ENCODE data around the gene LANCL2. TPM values are rescaled to one million over a fixed set of nuclear protein-coding genes. Genes with fewer than 3 reads are reported as not detected.

Gene LANCL2
- total and polyA plus RNA-seq, 4 donors, result 4.6 to 8.8 (median 7.1) TPM

- intact Hi-C loops (cut with DNase I), result loop anchor here in 1 of 2 donors (5.0 kb wide), 1 partner anchor 159 kb away; no protein-coding TSS in a partner anchor
Measured at GRCh38 chr7:55432939-55433784, 68.0 kb downstream of the LANCL2 start.

DNA sequence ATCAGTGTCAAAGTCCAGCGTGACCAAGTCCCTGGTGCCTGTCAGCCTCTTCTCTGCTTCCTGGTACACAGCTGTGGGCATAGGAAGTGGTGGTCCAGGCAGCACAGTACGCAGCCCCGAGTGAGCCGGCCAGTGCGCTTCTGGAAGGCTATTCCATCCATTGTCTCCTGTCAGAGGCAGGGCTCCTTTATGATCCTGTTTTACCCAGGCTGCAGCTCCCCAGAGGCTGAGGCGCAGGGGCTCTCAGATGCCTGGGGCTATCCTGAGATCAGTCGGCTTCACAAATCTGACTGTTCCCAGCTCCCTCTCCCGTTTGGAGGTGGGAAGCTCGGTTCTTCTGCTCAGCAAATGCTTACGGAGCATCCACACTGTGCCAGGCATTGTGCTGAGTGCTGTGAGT, 70.3 kb downstream of the LANCL2 start:
- ATAC-seq (ENCODE audit: low FRiP score) (no peak), DNase-seq (no peak)
- intact Hi-C loops (cut with DNase I), result no loop called here
- Histone ChIP-seq H3K4me3 (ENCODE audit: low read length in 2 of 2) (no peak overlapping the region), H3K27ac (ENCODE audit: low read depth in 1 of 2, low read length in 2 of 2) (no peak overlapping the region), H3K27me3 (ENCODE audit: control insufficient read depth in 1 of 2, insufficient read depth in 2 of 2, low read length in 1 of 2) (no peaks in the 10 kb centered on the region), H3K9me3 (ENCODE audit: control insufficient read depth, low read length) (no peaks in the 10 kb centered on the region), H3K4me1 (ENCODE audit: control insufficient read depth in 1 of 2, insufficient read depth in 2 of 2, low read length in 2 of 2) (no peaks in the 10 kb centered on the region), H3K36me3 (ENCODE audit: control insufficient read depth in 1 of 2, insufficient read depth in 2 of 2, low read length in 1 of 2) (no peaks in the 10 kb centered on the region)
- 66 to 67% methylated on average over 10 of the region's 10 CpGs for WGBS, 2 donors

More at GRCh38 chr7:55432939-55433784, 68.0 kb downstream of the LANCL2 start:
- no peak for DNase-seq
- H3K36me3 ChIP-seq (ENCODE audit: control insufficient read depth in 1 of 2, insufficient read depth in 2 of 2, low read length in 1 of 2), result no peaks in the 10 kb centered on the region
- no peaks in the 10 kb centered on the region for H3K27me3 ChIP-seq (ENCODE audit: control insufficient read depth in 1 of 2, insufficient read depth in 2 of 2, low read length in 1 of 2)
- WGBS, 2 donors, result 63 to 66% methylated on average over 13 of the region's 13 CpGs
- H3K9me3 ChIP-seq (ENCODE audit: control insufficient read depth, low read length), result no peaks in the 10 kb centered on the region
- no peak overlapping the region for H3K27ac ChIP-seq (ENCODE audit: low read depth in 1 of 2, low read length in 2 of 2)
- ATAC-seq (ENCODE audit: low FRiP score), result no peak
- H3K4me1 ChIP-seq (ENCODE audit: control insufficient read depth in 1 of 2, insufficient read depth in 2 of 2, low read length in 2 of 2), result no peaks in the 10 kb centered on the region
- no peak overlapping the region for H3K4me3 ChIP-seq (ENCODE audit: low read length in 2 of 2)

DNA sequence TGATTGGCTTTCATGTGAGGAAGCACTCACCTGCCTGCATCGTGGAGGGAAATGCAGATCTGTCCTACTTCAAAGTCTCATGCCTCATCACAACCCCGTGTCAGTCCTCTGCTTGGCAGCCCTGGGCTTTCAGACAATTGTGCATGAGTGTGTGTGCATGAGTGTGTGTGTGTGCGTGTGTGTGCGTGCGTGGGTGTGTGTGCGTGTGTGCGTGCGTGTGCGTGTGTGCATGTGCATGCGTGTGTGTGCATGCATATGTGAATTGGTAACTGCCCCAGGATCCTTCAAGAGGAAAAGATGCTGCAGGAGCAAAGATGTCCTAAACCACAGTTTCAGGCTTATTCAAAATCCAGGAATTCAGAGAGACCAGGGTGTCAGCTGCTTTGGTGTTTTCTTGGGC, 71.3 kb downstream of the LANCL2 start:
- H3K27me3 ChIP-seq (ENCODE audit: control insufficient read depth in 1 of 2, insufficient read depth in 2 of 2, low read length in 1 of 2), result no peaks in the 10 kb centered on the region
- WGBS, 2 donors, result 81 to 84% methylated on average over 10 of the region's 10 CpGs
- H3K4me3 ChIP-seq (ENCODE audit: low read length in 2 of 2), result no peak overlapping the region
- H3K9me3 ChIP-seq (ENCODE audit: control insufficient read depth, low read length), result no peaks in the 10 kb centered on the region
- H3K27ac ChIP-seq (ENCODE audit: low read depth in 1 of 2, low read length in 2 of 2), result no peak overlapping the region
- intact Hi-C loops (cut with DNase I), result no loop called here
- H3K4me1 ChIP-seq (ENCODE audit: control insufficient read depth in 1 of 2, insufficient read depth in 2 of 2, low read length in 2 of 2), result no peaks in the 10 kb centered on the region
- DNase-seq (no peak), ATAC-seq (ENCODE audit: low FRiP score) (no peak)
- H3K36me3 ChIP-seq (ENCODE audit: control insufficient read depth in 1 of 2, insufficient read depth in 2 of 2, low read length in 1 of 2), result no peaks in the 10 kb centered on the region

- WGBS, 2 donors, result 91 to 100% methylated on average over 1 of the region's 1 CpG
Measured at GRCh38 chr7:55437375-55437774, 72.2 kb downstream of the LANCL2 start.

DNA sequence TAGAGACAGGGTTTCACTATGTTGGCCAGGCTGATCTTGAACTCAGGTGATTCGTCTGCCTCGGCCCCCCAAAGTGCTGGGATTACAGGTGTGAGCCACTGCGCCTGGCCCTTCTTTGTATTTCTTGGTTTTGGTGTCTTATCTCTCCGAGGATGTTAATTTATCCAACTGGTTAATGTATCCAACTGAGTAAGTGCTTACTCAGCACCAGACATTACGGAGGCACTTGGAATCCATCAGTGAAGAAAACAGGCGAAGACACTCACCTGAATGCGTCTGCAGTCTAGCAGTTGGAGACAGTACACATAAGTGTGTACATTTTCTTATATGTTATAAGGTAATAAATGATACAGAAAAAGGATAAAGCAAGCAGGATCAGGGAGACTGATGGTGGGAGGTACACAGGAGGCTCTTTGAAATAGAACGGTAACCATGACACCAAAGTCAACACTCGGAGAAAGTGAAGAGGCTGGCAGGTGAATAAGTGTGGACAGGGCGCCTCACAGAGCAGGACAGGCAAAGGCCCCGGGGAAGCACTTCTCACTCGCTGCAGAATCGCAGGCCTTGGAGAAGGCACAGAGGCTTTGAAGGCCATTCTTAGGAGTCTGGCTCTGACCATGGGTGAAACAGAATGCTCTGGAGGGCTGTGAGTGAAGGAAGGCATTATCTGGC, 73.1 kb downstream of the LANCL2 start:
- no peak for ATAC-seq (ENCODE audit: low FRiP score)
- H3K36me3 ChIP-seq (ENCODE audit: control insufficient read depth in 1 of 2, insufficient read depth in 2 of 2, low read length in 1 of 2), result no peaks in the 10 kb centered on the region
- no peak overlapping the region for H3K4me3 ChIP-seq (ENCODE audit: low read length in 2 of 2)
- no peaks in the 10 kb centered on the region for H3K9me3 ChIP-seq (ENCODE audit: control insufficient read depth, low read length)
- intact Hi-C loops (cut with DNase I), result no loop called here
- no peak overlapping the region for H3K27ac ChIP-seq (ENCODE audit: low read depth in 1 of 2, low read length in 2 of 2)
- no peaks in the 10 kb centered on the region for H3K4me1 ChIP-seq (ENCODE audit: control insufficient read depth in 1 of 2, insufficient read depth in 2 of 2, low read length in 2 of 2)
- no peaks in the 10 kb centered on the region for H3K27me3 ChIP-seq (ENCODE audit: control insufficient read depth in 1 of 2, insufficient read depth in 2 of 2, low read length in 1 of 2)
- WGBS, 2 donors, result 93 to 95% methylated on average over 13 of the region's 13 CpGs
- DNase-seq, result no peak

More at GRCh38 chr7:55437375-55437774, 72.2 kb downstream of the LANCL2 start:
- ATAC-seq (ENCODE audit: low FRiP score) (no peak), DNase-seq (no peak)
- H3K27me3 ChIP-seq (ENCODE audit: control insufficient read depth in 1 of 2, insufficient read depth in 2 of 2, low read length in 1 of 2), result no peaks in the 10 kb centered on the region
- no peaks in the 10 kb centered on the region for H3K9me3 ChIP-seq (ENCODE audit: control insufficient read depth, low read length)
- no peaks in the 10 kb centered on the region for H3K36me3 ChIP-seq (ENCODE audit: control insufficient read depth in 1 of 2, insufficient read depth in 2 of 2, low read length in 1 of 2)
- intact Hi-C loops (cut with DNase I), result no loop called here
- no peak overlapping the region for H3K27ac ChIP-seq (ENCODE audit: low read depth in 1 of 2, low read length in 2 of 2)
- no peaks in the 10 kb centered on the region for H3K4me1 ChIP-seq (ENCODE audit: control insufficient read depth in 1 of 2, insufficient read depth in 2 of 2, low read length in 2 of 2)
- no peak overlapping the region for H3K4me3 ChIP-seq (ENCODE audit: low read length in 2 of 2)

DNA sequence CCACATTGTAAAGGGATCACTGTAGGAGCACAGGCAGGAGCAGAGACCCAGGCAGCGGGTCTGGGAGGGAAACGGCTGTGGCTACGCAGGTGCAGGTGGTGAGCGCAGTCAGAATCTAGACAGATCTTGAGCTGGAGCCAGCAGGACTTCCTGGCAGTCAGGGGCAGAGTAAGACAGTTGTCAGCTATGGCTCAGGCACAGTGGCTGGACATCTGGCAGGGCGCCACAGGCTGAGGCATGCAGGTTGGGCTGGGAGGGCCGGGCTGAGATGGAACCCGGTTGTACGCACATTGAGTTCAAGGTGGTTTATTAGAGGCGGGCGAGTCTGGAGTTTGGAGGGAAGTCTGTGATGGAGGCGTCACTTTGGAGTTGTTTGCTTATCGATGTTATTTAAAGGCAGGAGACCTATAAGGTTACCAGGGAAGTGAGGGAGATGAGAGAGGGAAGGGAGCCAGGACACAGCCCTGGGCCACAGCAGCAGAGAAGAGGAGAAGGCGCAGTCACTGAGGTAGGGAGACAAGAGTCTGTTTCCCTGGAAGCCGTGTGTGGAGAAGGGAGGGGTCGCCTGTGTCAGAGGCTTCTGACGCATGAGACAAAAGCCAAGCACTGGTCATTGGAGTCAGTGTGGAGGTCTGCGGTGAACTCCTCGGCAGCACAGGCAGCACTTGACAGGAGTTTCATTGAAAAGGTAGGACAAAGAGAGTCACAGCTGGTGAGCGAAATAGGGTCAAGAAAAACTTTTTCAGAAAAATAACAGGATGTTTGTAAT, 73.8 kb downstream of the LANCL2 start:
- no peak for DNase-seq
- Histone ChIP-seq H3K36me3 (ENCODE audit: control insufficient read depth in 1 of 2, insufficient read depth in 2 of 2, low read length in 1 of 2) (no peaks in the 10 kb centered on the region), H3K27ac (ENCODE audit: low read depth in 1 of 2, low read length in 2 of 2) (no peak overlapping the region), H3K4me3 (ENCODE audit: low read length in 2 of 2) (no peak overlapping the region), H3K9me3 (ENCODE audit: control insufficient read depth, low read length) (no peaks in the 10 kb centered on the region), H3K4me1 (ENCODE audit: control insufficient read depth in 1 of 2, insufficient read depth in 2 of 2, low read length in 2 of 2) (no peaks in the 10 kb centered on the region), H3K27me3 (ENCODE audit: control insufficient read depth in 1 of 2, insufficient read depth in 2 of 2, low read length in 1 of 2) (no peaks in the 10 kb centered on the region)
- WGBS, 2 donors, result 63 to 66% methylated on average over 19 of the region's 19 CpGs
- ATAC-seq (ENCODE audit: low FRiP score), result no peak
- intact Hi-C loops (cut with DNase I), result no loop called here

GRCh38 chr7:55439627-55440026, 74.5 kb downstream of the LANCL2 start:
- Histone ChIP-seq H3K9me3 (ENCODE audit: control insufficient read depth, low read length) (no peaks in the 10 kb centered on the region), H3K27me3 (ENCODE audit: control insufficient read depth in 1 of 2, insufficient read depth in 2 of 2, low read length in 1 of 2) (no peaks in the 10 kb centered on the region), H3K4me3 (ENCODE audit: low read length in 2 of 2) (no peak overlapping the region), H3K4me1 (ENCODE audit: control insufficient read depth in 1 of 2, insufficient read depth in 2 of 2, low read length in 2 of 2) (no peaks in the 10 kb centered on the region), H3K27ac (ENCODE audit: low read depth in 1 of 2, low read length in 2 of 2) (no peak overlapping the region), H3K36me3 (ENCODE audit: control insufficient read depth in 1 of 2, insufficient read depth in 2 of 2, low read length in 1 of 2) (no peaks in the 10 kb centered on the region)
- intact Hi-C loops (cut with DNase I), result loop anchor here in 1 of 2 donors (5.0 kb wide), 1 partner anchor 158 kb away; no protein-coding TSS in a partner anchor
- ATAC-seq (ENCODE audit: low FRiP score) (no peak), DNase-seq (no peak)
- 72 to 75% methylated on average over 9 to 10 of the region's 10 CpGs for WGBS, 2 donors

DNA sequence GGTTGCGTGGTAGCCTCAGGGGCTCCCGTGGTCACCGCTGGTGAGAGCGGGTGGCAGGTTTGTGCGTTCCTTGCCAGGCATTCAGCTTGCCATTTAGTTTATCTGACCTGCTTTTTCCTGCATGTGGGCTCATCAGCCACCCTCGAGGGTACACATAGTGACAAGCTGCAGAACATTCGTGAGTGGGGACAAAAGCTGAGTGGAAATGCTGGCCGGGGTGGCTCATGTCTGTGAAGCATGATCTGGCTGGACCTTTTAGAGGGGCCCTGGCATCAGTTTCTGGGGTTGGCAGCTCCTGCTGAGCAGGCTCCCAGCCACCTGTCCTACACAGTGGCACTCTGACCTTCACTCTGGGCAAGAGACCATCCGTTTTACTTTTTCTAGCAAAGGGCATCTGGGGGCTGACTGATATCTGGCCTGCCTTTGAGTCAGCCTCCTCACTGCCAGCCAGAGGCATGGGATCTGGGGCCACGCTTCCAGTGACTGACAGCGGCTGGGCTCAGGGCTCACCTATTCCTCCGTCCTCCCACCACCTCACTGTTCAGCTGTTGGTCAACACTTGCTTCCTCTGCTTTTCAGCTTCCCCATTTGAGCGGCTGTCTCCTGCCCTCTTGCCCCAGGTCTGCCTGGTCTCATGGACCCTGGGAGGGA, 75.0 kb downstream of the LANCL2 start:
- Histone ChIP-seq H3K4me1 (ENCODE audit: control insufficient read depth in 1 of 2, insufficient read depth in 2 of 2, low read length in 2 of 2) (no peaks in the 10 kb centered on the region), H3K36me3 (ENCODE audit: control insufficient read depth in 1 of 2, insufficient read depth in 2 of 2, low read length in 1 of 2) (no peaks in the 10 kb centered on the region), H3K9me3 (ENCODE audit: control insufficient read depth, low read length) (no peaks in the 10 kb centered on the region), H3K4me3 (ENCODE audit: low read length in 2 of 2) (no peak overlapping the region), H3K27me3 (ENCODE audit: control insufficient read depth in 1 of 2, insufficient read depth in 2 of 2, low read length in 1 of 2) (no peaks in the 10 kb centered on the region), H3K27ac (ENCODE audit: low read depth in 1 of 2, low read length in 2 of 2) (no peak overlapping the region)
- no peak for DNase-seq
- no peak for ATAC-seq (ENCODE audit: low FRiP score)
- 82 to 85% methylated on average over 13 of the region's 13 CpGs for WGBS, 2 donors
- intact Hi-C loops (cut with DNase I), result loop anchor here in 1 of 2 donors (5.0 kb wide), 1 partner anchor 157 kb away; no protein-coding TSS in a partner anchor

All from aorta (tissue), 5 donors.